GM21619 (cell line): Measurements from ENCODE around the gene DPF1.

Experiments
- ATAC-seq: cut with Tn5 transposase; IDR thresholded peaks from one replicate; pipeline ENCODE4 v1.9.1; 2021; ENCODE audit not compliant: unreplicated experiment

DPF1 gene

DNA sequence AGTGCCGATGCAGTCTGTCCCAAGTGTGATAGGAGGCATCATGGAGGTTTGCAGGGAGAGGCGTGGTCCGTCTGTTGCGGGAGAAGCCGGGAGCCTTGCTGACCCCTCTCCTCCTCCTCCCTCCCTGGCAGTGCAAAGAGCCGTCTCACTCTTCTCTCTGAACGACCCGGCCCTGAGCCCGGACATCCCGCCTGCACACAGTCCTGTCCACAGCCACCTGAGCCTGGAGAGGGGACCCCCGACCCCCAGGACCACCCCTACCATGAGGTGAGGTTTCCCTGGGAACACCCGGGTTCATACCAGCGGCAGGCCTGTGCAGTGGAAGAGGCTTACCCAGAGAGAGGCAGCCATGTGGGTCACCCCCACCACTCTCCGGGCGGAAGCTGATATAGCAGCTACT, 22.3 kb downstream of the DPF1 start:
- no peak for ATAC-seq

DNA sequence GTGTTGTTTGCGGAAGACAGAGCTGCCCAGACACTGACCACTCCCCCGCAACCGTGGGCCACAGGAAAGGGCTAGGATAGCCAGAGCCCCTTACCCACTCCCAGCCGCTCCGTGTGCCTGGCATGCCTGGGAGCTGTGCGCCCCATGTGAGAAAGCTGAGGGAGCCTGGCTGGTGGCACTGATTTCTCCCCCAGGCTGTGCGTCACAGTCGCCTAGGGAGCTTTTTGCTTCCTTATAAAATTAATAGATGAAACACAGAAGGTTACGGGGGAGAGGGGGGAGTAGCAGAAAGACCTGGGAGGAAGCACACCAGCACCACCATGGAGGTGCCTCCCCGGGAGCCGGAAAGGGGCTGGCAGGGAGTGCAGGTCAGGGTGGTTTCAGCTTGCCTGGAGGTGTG, 24.7 kb downstream of the DPF1 start:
- ATAC-seq, result no peak

DNA sequence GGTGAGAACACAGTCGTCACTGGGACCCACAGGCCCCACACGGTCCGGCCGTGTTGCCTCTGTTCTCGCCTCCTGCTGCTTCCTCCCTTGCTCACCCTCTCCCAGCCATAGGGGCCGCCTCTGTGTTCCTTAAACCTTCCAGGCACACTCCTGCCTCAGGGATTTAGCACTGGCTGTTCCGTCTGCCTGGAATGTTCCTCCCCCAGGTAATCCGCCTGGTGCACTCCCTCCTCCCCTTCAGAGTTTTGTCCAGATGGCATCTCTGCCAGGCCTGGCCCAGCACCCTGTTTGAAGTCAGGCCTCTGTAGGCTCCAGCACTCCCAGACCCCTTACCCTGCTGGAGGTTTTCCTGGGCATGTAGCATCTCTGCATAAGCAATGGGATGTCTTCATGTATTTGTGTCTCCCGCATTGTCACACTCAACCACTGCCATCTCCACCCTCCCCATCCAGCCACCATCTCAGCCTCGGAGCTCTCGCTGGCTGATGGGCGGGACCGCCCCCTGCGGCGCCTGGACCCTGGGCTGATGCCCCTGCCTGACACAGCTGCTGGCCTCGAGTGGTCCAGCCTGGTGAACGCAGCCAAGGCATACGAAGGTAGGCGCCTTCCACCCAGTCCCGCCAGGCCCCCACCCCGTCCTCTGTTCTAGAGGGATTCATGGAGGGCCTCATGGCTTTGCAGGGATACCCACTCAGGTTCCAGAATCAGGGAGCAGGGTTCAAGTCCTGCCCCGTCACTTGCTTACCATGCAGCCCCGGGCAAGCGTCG, 25.9 kb downstream of the DPF1 start:
- ATAC-seq, result no peak

DNA sequence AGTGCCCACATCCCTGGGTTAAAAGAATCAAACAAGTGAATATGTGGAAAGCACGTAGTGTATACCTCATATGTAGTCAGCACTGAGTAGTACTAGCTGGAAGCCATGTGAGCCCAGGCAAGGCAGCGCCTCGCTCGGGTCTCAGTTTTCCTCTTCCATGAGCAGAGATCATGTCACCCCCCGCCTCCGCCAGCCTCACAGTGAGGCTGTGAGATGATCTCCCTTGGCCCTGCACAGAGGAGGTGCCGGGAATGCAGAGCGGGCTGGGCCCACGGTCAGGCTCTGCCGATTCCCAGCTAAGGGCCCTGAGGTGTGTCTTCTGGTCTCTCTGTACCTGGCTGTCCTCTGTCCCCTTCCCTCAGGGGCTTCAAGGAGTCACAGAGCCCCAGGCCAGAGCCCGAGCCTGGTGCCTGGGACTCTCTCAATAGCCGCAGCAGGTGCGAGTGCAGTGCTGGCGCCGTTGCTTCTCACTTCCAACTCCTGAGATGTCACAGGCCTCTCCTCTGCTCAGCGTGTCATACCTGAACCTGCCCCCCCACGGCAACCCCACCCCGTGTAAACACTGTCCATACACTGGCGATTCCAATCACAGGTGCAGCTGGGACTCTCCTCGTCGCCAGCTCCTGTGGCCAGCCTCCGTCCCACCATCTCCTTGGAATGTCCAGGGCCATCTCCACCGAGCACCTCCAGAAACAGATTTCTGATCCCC, 26.9 kb downstream of the DPF1 start:
- ATAC-seq, result no peak

DNA sequence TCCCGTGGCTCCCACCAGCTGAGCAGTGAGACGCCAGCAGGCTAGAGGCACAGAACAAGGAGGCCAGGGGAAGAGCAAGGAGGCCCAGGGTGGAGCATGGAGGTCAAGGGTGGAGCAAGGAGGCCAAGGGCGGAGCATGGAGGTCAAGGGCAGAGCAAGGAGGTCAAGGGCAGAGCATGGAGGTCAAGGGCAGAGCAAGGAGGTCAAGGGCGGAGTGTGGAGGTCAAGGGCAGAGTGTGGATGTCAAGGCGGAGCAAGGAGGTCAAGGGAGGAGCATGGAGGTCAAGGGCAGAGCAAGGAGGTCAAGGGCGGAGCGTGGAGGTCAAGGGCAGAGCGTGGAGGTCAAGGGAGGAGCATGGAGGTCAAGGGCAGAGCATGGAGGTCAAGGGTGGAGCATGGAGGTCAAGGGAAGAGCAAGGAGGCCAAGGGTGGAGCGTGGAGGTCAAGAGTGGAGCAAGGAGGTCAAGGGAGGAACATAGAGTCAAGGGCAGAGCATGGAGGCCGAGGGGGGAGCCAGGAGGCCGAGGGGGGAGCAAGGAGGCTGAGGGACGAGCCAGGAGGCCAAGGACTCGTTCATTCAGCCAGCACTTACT, 27.7 kb downstream of the DPF1 start:
- ATAC-seq, result no peak

DNA sequence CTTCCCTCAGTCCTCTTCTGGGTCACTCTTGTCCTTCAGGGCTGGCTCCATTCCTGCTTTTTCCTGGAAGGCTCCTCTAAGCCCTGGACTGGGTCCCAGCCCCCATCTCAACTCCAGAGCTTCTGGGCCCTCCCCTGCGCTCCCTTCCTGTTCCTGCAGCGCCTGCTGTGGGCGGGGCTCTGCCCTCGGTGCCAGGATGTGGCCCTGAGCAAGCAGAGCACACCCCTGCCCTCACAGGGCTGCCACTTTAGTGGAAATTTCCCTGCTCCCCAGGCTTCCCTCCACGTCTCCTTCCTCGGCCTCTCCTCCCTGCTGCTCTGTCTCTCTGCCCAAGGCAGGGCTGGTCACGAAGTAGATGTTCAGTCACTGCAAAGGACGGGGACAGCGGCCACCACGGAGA, 28.8 kb downstream of the DPF1 start:
- ATAC-seq, result no peak

DNA sequence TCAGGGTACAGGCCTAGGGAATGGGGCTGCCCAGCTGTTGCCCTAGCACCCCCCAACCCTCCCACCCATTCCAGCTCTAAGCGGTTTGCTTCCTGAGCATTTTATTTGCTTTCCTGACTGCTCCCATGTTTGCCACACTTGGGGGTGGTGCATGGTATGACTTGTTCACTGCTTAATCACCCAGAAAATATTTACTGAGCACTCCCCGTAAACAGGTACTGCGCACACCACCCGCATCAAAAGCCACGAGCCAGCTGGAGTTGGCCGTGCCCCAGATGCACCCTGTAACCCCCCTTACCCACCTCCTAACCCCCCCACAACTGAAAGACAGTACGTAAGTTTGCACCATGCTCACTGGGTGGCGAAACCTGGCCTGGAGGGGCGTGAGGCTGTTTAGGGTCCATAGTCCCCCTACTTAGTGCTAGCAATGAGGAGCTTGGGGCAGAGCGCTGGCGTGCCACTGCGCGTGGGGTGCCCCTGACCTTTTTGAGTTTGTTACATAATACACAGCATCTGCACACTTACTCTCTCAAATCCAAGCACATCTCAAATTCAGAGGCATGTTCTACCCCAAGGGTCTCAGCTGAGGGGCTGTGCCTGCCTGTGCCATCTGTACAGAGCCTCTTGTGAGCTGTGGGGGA, 29.8 kb downstream of the DPF1 start:
- no peak for ATAC-seq

DNA sequence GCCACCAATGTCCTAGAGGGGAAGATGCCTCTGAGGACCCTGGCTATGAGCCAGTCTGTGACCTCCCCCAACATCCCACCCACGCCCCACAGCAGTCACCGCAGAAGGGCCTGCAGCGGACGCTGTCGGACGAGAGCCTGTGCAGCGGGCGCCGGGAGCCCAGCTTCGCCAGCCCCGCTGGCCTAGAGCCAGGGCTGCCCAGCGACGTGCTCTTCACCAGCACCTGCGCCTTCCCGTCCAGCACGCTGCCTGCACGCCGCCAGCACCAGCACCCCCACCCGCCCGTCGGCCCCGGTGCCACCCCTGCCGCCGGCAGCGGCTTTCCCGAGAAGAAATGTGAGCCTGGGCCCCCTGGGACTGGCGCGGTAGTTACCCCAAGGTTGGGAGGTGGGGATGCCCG, 30.6 kb downstream of the DPF1 start:
- no peak for ATAC-seq

DNA sequence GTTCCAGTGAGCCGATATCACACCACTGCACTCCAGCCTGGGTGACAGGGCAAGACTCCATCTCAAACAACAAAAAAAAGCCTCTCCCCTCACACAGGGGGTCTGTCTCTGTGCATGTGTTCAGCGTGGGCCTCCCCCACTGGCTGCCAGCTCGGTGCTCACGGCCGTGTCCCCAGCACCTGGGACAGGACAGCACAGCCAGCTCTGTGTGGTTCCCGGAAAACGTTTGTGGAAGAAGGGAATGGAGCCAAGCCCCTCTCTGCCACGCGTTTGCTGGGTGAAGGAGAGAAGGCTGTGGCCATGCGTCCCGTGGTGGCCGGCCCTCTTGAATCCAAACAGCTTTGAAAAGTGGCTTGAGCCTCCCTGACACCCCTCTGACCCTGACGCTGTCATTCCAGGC, 32.3 kb downstream of the DPF1 start:
- ATAC-seq, result no peak

DNA sequence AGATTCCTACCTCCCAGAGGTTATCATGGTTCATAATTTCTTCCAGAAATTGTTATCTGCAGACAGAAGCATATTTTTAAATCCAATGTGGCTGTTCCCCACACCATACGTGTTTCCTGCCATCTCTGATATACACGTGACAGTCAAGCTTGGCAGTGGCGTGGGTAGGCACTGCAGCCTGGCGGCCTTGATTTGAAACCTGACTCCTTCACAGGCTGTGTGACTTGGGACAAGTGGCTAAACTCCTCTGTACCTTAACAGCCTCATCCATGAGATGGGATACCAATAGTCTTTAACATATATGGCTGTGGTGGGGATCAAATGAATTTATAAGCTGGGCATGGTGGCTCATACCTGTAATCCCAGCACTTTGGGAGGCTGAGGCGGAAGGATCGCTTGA, 33.2 kb downstream of the DPF1 start:
- ATAC-seq, result no peak

DNA sequence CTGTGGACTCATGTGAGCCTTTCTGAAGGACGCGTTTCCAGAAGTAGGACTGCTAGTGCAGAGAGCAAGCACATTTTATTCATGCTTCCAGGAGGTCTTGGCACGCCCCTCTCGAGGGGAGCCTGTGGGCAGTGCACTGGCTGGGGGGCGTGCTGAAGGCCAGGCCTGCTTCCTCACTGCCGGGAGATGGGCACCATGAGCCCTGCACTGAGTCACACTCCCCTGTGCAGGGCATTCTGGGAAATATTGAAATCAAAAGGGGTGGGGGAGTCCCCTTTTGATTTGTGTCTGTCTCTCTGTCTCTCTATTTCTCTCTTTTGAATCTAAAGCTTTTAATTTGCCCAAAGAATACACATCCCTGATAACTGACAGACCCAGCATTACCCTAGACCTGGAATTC, 34.0 kb downstream of the DPF1 start:
- ATAC-seq, result no peak

DNA sequence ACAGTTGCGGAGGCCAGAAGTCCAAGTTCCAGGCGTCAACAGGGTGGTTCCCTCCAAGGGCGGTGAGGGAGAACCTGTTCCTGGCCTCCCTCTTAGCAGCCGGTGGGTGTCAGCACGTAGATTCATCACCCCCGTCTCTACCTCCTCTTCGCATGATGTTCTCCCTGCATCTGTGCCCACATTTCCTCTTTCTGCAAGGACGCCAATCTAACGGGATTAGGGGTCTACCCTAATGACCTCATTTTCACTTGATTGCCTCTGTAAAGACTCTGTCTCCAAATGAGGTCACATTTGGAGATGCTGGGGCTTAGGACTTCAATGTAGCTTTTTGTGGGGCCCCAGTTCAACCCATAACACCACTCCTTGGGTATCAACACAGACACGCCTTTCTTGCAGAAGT, 38.5 kb downstream of the DPF1 start:
- ATAC-seq, result no peak

DNA sequence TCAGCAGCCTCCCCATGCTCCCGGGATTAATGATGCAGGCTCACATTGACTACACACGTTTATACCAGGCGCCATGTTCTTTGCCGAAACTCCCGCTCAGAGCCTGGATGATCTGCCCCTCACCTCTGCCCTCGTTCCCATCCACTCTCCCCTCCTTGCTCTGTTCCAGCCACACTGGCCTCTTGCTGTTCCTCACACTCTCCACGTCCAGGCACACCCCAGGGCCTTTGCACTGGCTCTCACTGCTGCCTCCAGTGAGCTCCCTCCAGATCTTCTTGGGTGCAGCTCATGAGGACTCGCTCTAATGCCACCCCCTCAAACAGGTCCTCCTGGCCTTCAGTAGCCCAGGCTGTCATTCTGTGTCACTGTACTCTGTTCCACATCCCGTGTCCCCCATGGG, 39.2 kb downstream of the DPF1 start:
- ATAC-seq, result no peak

DNA sequence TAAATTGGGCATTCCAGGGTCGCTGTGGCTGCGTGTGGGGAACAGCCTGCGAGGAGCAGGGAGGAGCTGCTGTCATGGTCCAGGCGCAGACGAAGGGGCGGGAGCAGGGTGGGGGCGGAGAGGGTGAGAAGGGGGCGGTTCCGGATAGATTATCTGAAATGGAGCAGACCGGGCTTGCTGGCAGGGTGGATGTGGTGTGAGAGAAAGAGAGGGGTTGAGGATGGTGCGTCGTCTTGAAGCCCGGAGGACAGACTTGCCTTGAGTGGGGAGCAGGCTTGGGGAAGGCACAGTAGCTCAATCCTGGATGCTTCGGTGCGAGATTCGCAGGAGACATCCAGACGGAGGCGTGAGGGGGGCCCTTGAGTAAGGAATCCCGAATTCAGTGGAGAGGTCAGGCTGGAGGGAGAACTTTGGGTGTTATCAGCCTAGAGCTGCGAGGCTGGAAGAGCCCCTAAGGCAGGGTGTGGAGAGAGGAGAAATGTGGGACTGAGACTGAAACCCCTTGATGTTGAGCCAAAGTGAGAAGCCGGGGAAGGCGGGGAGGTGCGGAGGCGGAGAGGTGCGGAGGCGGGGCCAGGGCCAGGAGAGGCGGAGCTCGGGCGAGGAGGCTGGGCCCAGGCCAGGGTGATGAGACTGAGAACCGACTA, 40.6 kb downstream of the DPF1 start:
- no peak for ATAC-seq

DNA sequence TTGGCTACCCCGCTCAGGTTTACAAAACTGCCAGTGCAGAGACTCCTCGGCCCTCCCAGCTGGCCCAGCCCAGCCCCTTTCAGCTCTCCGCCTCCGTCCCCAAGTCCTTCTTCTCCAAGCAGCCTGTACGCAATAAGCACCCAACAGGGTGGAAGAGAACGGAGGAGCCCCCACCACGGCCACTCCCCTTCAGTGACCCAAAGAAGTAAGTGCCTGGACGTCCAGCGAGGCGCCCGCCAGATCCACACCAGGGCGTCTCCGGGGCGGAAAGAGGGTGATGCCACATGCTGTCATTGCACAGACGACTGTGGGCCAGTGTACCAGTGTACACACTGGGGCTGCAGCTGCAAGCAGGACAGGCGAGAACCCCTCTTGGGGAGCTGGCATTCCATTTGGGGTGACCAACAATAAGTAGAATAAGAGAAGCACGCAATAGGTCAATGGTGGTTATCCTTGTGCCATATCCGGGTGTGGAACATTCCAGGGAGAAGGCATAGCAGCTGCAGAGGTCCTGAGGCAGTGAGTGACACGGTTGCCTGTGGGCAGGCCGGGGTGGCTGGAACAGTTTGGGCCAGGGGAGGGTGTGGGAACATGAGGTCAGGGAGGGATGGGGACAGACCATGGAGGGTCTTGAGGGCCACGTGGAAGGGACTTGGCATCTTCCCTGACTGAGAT, 41.3 kb downstream of the DPF1 start:
- no peak for ATAC-seq

DNA sequence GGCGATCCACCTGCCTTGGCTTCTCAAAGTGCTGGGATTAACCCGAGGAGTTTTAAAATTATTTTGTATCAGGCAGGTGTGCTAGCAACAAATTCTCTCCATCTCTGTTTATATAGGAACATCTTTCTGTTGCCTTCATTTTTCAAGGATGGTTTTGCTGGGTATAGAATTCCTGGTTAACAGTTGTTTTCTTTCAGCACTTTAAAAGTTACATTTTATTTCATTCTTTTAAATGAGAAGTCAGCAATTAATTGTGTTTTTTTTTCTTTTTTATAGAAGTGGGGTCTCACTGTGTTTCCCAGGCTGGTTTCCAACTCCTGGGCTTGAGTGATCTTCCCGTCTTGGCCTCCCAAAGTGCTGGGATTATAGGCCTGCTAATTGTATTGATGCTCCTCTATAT, 44.0 kb downstream of the DPF1 start:
- no peak for ATAC-seq

DNA sequence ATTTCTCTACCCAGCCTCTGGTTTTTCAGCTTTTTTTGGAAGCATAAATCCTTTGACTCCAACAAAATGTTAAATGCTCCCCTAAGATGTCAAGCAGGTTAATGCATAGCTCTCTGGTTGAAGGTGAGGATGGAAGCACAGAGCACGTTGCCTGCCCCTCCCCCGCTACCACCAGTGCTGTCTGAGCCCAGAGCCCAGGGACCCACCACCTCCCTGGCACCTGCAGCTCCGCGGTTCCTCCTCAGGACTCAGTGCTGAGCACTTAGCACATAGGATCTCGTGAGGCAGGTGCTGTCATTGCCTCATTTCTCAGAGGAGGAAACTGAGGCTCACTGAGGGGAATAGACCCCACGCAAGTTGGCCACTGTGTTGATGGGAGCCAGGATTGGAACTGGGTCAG, 48.6 kb downstream of the DPF1 start:
- no peak for ATAC-seq

DNA sequence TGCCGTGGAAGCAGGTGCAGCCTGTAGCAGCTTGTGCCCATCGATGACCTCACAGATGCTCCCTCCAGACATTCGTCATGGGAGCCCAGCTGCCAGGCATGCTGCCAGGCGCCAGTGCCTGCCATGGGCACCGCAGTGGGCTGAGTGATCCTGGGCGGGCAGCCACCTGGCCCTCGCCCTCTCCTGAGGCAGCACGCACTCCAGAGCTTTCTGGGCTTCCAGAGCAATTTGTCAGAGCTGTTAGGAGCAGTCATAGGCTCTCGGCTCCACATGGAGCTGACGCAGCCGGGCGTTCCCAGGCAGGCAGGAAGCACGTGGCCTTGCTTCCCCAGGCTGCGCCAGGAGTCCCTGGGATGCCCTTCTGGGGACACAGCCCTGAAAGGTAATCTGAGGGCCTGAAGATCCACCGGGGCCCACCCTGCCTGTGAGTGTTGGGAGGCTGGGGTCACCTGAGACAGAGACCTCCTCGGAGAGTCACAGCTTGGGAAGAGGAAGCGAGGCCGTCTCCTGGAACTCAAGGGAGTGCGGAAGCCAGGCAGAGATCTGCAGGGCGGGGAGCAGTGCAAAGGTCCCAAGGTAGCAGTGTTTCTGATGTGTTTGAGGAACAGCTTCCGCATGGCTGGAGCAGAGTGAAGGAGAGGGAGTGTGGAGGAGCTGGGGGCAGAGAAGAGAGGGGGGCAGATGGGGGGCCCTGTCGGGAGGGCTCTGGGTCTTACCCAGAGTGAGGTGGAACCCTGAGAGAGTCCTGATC, 50.6 kb downstream of the DPF1 start:
- no peak for ATAC-seq

DNA sequence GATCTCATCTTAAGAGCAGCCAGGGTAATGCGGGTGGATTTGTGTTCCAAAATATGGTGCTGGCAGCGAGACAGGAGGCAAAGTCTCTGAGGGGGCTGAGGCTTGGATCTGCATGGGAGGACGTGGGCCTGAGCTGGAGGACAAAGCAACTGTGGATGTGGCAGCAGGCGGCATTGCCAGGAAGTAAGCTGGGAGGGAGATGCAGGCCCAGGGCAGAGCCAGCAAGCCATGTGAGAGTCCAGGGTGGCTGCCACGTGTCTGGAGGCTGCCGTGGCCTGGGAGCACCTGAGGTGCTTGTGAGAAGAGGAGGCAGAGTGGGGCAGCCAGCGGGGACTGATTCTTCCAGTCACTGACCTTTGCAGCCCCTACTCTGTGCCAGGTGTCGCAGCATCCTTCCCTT, 52.0 kb downstream of the DPF1 start:
- ATAC-seq, result no peak

DNA sequence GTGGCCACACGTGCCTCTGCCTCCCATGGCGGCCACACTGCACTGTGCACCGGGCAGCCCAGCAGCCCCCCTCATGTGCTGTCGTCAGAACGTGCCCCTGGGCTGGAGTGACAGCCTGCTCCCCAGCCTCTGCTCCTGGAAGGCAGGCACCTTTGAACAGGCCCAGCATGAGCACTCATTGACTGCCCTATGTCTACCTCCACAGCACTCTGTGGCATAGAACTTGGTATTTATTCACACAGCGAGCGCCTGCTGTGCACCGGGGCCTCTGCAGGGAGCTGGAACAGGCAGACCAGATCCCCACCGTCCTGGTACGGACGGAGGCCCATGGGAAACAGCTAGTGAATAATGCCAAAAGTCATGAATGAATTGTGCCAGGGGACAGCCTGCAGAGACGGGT, 53.7 kb downstream of the DPF1 start:
- no peak for ATAC-seq
